Coronary artery (tissue), 2 donors: Measurements from ENCODE around the gene HHEX.

Source experiments
- DNase-seq: peaks from one replicate; pipeline ENCODE4 v3.0.0-alpha.2; 2017; ENCODE audit warnings: low spot score
- H3K27ac ChIP-seq, 2 donors: fragments of 200-600 bp; sonication (generic); one replicate each; pipeline ENCODE4 v1.5.1; 2016 to 2019
- H3K4me3 ChIP-seq: fragments of 200-600 bp; sonication (generic); 2 replicates; pipeline ENCODE4 v1.5.1; 2016; ENCODE audit warnings: mild to moderate bottlenecking, moderate library complexity
- TF ChIP-seq, protein P1 (sequence below): fragments of 200-600 bp; sonication (generic); IDR thresholded peaks from one replicate; pipeline ENCODE4 v1.5.1; 2019; ENCODE audit warnings: antibody characterized with exemption

Gene HHEX

DNA sequence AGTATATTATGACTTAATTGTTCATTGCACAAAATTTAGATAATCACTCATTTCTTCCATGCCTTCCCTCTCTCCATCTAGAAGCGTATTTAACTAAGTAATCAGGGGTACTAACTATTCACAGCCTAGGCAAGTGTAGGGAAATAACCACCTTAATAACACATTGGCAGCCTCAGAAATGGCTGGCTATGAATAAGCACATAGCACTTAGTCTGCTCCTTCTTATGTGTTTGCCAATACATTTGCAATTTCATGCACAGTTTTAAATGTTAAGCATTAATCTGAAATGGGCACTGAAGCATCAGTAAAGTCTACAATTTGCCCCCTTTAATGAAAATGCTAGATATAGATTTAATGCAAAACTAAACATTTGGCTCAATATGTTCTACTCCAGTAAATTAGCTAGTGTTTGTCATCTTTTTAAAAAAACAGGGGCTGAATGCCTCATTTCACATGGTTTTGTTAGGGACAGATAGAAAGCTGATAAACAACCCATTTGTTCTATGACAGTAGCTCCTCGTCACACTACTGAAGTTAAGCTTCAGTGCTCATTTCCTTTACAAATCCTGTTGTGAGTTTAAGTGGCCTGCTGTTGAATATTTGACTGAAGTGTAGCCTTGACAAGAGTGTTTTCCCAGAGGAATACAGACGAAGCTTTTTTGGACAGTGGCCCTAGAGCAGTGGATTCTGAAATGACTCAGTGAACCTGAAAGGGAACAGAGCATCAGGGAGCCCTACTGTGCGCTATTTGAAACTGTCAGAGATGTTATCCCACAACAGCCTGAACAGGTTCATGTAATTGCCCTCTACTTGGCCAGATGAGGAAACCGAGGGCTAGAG is 30.5 kb downstream of the HHEX start:
- no peak for DNase-seq
- TF ChIP-seq, protein P1, sequence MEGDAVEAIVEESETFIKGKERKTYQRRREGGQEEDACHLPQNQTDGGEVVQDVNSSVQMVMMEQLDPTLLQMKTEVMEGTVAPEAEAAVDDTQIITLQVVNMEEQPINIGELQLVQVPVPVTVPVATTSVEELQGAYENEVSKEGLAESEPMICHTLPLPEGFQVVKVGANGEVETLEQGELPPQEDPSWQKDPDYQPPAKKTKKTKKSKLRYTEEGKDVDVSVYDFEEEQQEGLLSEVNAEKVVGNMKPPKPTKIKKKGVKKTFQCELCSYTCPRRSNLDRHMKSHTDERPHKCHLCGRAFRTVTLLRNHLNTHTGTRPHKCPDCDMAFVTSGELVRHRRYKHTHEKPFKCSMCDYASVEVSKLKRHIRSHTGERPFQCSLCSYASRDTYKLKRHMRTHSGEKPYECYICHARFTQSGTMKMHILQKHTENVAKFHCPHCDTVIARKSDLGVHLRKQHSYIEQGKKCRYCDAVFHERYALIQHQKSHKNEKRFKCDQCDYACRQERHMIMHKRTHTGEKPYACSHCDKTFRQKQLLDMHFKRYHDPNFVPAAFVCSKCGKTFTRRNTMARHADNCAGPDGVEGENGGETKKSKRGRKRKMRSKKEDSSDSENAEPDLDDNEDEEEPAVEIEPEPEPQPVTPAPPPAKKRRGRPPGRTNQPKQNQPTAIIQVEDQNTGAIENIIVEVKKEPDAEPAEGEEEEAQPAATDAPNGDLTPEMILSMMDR, result no peak
- Histone ChIP-seq H3K27ac (no peak overlapping the region), H3K4me3 (no peak overlapping the region)

DNA sequence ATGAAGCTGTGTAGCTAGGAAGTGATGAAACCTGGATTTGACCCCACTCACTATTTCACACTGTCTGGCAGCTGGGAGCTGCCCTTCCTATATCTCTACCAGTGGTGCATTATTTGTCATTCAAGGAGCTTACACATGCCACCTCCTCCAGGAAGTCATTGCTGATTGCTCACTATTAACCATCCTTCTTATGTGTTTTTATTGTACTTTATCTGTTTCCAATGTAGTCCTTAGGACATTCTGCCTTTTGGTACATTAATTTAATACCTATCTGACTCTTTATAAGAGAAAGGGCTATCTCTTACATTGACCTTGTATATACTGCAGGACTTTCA is 31.0 kb downstream of the HHEX start:
- Histone ChIP-seq H3K4me3 (no peak overlapping the region), H3K27ac (no peak overlapping the region)
- TF ChIP-seq, protein P1, result no peak
- DNase-seq, result no peak

DNA sequence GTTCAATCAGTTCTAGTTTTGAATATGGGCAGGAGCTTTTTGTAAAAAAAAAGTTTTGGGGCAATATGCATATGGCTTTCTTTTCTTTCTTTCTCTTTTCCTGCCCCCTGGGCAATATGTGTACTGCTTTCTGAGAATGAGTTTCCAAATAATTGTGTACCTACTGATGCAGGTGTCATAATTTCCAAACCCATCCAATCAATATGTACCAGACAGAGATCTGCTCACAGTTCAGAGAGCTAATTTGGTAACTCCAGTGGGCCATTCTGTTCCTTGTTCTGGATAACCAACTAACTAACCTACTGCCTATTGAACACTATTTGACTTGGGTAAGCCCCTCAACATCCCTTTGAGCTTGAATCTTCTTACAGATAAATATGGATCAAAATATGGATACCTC is 32.6 kb downstream of the HHEX start:
- DNase-seq, result no peak
- TF ChIP-seq, protein P1, result no peak
- Histone ChIP-seq H3K4me3 (no peak overlapping the region), H3K27ac (no peak overlapping the region)

DNA sequence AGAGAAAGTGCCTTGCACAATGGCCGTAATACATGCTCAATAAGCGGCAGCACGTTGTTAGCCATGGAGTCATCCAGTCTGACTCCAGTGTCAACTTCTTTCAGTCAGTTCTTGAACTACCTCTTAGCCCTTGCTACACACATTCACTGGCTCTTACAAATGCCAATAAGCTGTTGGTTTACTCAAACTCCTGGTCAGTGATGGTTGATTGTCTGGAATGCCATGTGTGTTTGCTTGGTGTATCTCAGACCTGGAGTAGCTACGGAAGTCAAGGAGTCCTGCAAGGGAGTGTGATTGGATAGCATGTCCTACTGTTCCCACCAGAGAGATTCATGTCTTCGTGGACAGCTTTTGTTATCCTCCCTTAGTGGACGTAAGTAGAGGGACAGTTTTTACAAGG is 37.4 kb downstream of the HHEX start:
- H3K4me3 ChIP-seq, result no peak overlapping the region
- DNase-seq, result no peak
- TF ChIP-seq, protein P1, result no peak
- H3K27ac ChIP-seq, result no peak overlapping the region

DNA sequence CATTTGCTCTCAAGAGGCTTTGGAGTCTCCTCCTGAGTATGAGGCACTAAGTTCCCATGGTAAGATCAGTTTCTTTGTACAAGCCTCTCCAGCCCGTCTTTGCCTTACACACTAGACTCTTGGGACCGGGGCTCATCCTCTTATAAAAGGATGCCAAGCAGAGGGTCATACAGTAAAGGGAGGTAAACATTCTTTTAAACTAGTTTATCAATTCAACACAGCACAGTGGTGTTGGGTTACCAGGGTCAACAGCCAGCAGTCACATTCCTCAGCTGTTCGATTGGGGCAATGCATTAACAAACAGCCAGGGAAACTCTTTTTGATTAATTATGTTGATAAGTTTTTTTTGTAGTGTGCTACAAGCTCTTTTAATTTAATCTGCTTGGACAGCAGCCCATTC is 37.8 kb downstream of the HHEX start:
- no peak overlapping the region for H3K27ac ChIP-seq
- no peak for DNase-seq
- no peak overlapping the region for H3K4me3 ChIP-seq
- TF ChIP-seq, protein P1, result no peak

DNA sequence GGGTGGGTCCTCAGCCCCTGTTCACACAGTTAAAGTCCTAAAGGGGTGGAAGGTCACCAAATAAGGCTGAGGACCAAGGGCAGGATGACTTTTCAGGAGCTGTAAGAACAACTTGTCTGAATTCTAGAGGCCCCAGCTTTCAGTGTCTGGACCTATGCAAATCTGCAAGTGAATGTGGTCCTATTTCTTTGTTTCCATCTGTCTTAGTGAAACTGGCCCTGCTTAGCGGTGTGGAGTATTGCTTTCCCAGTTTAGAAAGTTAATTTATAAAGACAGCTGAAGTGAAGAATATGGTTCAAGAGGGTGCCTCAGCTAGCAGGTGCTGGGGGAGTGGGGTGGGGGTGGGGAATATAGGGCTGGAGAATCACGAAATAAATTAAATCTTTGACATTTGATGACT is 40.1 kb downstream of the HHEX start:
- TF ChIP-seq, protein P1, result no peak
- Histone ChIP-seq H3K27ac (no peak overlapping the region), H3K4me3 (no peak overlapping the region)
- DNase-seq, result no peak

DNA sequence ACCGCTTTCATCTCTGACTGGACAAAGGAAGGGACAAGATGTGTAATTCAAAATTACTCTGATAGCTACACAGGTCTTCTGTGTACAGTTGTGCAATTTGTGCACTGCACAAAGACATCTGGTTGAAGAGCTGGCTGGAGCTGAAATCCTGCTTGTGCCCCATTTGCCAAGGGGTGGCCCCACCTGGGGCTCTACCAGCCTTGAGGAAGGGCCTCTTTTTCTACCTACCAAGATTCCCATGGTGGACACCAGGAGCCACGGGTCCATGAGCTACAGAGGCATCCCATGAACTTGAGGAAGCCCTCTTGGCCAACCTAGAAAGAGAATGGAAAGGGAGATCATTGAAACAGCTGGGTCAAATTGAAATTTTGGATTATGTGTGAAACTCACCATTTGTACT is 43.2 kb downstream of the HHEX start:
- Histone ChIP-seq H3K4me3 (no peak overlapping the region), H3K27ac (no peak overlapping the region)
- DNase-seq, result no peak
- TF ChIP-seq, protein P1, result no peak
